DMS53 treated with DMSO at 0.1 percent for 48 hours (cell line): ENCODE data around the gene ATP6V0E1.

Source experiments
- DNase-seq: peaks from one replicate; lab custom pipeline; 2025; ENCODE audit not compliant: unreplicated experiment; lab: John Stamatoyannopoulos, UW

Gene ATP6V0E1

DNA sequence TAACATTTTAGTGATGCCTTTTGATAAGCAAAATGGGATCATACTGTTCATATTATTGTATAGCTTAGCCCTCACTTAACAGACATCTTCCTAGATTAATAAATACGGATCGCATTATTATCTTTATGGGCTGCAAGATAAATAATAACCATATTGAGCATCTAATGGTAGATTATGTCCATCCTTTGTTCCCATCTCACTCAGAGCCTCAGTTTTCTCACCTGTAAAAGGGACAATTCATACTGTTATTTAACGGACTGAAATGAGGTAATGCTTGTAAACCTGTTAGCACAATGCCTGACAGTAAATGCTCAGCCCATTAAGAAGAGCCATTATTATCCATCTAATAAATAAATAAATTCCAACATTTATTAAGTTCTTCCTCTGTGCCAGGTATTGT, 27.3 kb upstream of the ATP6V0E1 start:
- DNase-seq, result no peak

GRCh38 chr5:172956936-172957335, 26.6 kb upstream of the ATP6V0E1 start:
- DNase-seq, result no peak

DNA sequence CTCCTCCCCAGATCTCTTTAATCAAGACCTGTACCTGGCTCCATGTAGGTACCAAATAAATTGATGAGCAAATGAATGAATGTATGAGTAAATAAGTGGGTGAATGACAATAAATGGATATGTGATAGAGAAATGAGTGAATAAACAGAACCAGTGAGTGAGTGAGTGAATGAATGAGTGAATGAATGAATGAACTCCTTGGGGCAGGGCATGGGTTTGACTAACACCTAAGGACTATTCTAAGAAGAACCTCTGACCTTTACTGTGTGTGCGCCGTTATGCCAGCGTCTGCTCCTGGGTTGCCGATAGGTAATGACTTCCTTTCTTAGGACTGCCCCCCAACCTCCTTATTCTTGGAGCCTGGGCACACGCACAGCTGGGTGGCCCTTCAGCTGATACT, 26.1 kb upstream of the ATP6V0E1 start:
- DNase-seq, result no peak

GRCh38 chr5:172958331-172959046, 25.1 kb upstream of the ATP6V0E1 start:
- DNase-seq, result peak; percentile 50

- DNase-seq, result no peak
Measured at GRCh38 chr5:172959824-172960799, 23.5 kb upstream of the ATP6V0E1 start.

DNA sequence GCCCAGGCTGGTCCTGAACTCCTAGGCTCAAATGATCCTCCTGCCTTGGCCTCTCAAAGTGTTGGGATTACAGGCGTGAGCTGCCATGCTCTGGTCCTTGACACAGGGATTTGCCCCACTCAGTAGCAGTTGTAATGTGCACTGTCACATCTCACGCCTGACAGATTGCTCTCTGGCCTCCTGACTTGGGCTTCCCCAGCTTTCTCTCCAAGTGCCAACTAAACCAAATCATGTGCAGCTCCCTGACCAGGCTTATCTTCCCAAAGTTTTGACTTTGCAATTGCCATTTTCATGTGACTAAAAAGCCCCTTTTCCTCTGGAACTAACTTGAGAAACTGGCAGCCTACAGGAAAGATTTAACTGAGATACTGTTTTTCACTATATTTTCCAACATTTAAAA, 13.7 kb upstream of the ATP6V0E1 start:
- no peak for DNase-seq

DNA sequence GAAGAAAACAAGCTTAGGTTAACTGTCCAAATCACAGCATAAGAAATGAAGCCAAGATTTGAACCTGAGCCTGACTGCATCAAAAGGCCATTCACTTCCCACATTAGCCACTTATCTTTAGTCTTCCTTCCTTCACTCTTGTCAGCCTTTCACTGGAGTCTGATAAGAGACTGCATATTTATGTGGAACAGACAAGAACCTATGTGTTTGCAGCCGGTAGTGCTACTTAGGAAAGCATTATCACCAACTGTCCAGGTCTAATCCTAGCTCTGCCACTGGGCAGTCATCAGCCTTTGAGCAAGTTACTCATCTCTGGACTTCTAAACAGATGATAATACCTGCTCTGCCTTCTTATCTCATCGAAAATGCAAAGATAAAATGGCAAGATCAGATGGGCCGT, 12.1 kb upstream of the ATP6V0E1 start:
- DNase-seq, result no peak

DNA sequence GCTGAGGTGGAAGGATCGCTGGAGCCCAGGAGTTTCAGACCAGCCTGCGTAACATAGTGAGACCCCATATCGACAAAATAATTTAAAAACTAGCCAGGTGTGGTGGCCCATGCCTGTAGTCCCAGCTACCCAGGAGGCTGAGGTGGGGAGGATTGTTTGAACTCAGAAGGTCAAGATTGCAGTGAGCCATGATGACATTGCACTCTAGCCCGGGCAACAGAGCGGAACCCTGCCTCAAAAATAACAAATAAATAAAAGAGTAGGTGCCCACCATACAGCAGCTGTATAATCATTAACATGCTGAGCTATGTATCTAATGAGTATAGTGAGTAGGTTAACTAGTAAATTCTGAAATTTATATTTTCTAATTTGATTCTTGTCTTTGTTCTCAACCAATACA, 11.0 kb upstream of the ATP6V0E1 start:
- peak; percentile 49 for DNase-seq

GRCh38 chr5:172973127-172973916, 10.2 kb upstream of the ATP6V0E1 start:
- DNase-seq, result no peak

- DNase-seq, result no peak
Measured at GRCh38 chr5:172973931-172974330, 9.6 kb upstream of the ATP6V0E1 start.

DNA sequence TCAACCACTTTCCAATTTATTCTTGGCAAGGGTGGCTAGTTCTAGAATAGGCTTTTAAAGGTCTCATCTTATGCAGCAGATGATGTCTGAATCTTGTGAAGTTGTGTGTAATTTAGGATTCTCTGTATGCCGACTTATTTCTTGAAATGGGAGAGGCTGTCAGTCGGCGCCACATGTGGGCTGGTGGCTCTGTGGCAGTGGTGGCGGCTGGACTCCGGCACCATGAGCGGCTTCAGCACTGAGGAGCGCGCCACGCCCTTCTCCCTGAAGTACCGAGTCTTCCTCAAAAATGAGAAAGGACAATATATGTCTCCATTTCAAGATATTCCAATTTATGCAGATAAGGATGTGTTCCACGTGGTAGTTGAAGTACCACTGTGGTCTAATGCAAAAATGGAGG, 8.3 kb upstream of the ATP6V0E1 start:
- no peak for DNase-seq

GRCh38 chr5:172979778-172980177, 3.8 kb upstream of the ATP6V0E1 start:
- DNase-seq, result no peak

GRCh38 chr5:172981931-172982330, 1.6 kb upstream of the ATP6V0E1 start:
- DNase-seq, result no peak

DNA sequence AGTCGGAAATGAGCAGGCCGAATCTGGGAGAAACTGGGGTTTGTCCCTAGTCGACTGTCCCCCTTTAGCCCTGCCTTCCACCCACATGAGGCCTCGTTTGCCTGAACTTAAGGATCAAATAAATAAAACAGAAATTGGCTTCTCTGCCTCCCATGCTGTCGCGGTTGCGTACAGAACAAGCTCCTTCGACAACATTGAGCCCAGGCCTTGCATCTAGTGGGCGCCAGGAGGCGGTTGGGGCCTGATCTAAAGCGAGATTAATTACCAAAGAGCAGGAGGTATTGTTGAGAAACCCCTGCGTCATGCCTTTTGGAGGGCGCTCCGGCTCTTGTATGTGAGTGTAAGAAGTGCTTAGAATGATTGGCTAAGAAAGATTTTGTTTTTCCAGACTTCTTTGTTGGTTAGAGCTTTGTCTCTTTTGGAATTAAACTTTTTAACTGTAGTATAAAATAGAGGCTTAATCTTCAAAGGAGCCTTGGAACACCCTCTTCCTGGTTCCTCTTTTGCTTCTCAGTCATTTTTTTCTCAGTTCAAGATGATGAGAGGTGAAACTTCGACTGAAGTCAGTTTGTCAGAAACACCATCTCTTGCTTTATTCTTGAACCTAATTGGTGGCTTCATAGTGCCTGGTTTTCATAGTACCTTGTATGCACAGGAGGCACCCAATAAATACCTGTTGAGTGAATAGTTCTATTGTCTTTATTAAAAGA, 828 bp downstream of the ATP6V0E1 start:
- peak; percentile 52 for DNase-seq

- peak; percentile 52 for DNase-seq
Measured at GRCh38 chr5:172985596-172985995, 2.0 kb downstream of the ATP6V0E1 start.

GRCh38 chr5:172988276-172988675, 4.7 kb downstream of the ATP6V0E1 start:
- no peak for DNase-seq

DNA sequence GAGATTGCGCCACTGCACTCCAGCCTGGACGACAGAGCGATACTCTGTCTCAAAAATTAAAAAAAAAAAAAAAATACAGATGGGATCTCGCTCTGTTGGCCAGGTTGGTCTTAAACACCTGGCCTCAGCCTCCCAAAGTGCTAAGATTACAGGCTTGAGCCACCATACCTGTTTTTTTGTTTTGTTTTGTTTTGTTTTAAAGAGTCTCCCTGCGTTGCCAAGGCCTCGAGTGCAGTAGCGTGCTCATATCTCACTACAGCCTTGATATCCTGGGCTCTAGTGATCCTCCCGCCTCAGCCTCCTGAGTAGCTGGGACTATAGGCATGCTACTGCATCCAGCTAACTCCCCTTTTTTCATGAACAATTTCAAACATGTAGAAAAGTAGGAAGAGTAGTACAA, 7.2 kb downstream of the ATP6V0E1 start:
- DNase-seq, result no peak

GRCh38 chr5:172994405-172994804, 10.8 kb downstream of the ATP6V0E1 start:
- no peak for DNase-seq

- no peak for DNase-seq
Measured at GRCh38 chr5:172999372-172999973, 15.9 kb downstream of the ATP6V0E1 start.

DNA sequence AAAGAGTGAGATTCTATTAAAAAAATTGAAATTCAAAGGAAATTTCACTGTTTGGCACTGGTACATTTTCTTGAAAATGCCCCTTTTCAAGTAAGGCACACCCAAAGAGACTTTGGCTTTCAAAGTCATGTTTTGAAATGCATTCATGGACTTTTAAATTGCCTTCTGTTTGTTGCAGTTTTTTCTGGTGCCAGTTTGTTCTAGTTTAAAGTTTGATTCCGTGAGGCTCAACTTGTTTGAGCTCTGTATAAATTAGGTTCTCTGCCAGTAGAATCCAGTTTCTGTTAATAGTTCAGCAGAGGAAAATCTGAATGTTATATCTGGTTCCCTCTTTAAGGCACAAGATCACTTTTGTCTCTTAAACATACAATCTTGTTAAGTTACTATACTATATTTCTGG, 16.4 kb downstream of the ATP6V0E1 start:
- DNase-seq, result no peak
